Measurements from ENCODE around the gene SUPT6H. TPM values are rescaled to one million over a fixed set of nuclear protein-coding genes. Genes with fewer than 3 reads are reported as not detected.
"Not testable (repeated sequence)": the region's sequence is repeated elsewhere in the genome, so short reads cannot be mapped to it uniquely, and the experiment has no call there.

SUPT6H gene
- total RNA-seq, 2 donors from 2014 or later: 80.2 to 89.1 TPM

DNA sequence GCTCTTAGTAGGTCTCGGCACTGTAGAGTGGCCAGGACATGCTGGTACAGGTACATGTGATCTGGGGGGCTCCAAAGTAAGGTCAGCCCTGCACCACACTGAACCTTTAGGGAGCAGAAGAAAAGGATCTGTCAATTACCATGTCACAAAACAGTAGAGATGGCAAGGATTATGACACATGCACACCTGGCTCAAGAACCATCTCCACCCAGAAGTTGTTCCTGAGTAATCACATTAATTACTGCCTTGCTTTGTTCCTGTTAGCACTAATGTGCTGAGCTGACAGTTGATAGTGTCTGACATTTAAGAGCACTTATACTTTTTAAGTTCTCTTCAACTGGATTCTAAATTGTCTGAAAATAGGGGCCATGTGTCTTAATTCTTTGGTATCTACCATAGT, 26.5 kb upstream of the SUPT6H start:
- Mint-ChIP-seq H3K27ac (no peak overlapping the region), H3K4me1 (peaks cover 14% of the 10 kb centered on the region), H3K36me3 (ENCODE audit: low read depth) (peaks cover 100% of the 10 kb centered on the region), H3K27me3 (no peaks in the 10 kb centered on the region), H3K9me3 (no peaks in the 10 kb centered on the region), H3K4me3 (no peak overlapping the region)
- no peak for ATAC-seq (replicated peaks)

DNA sequence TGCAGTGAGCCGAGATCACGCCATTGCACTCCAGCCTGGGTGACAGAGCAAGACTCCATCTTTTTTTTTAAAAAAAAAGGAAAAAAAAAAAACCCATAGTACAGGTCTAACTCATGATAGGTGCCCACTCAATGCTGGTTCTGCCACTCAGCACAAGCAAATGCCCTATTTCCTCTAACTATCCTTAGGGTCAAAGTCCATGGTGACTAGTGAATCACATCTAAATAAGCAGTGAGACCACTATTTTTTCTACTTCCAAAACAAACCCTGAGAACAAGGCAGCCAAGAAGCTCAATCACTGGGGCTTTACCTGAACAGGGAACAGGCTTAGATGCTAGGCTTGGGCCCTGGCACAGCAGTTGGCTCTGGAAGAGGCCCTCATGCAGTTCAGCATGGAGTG, 20.4 kb upstream of the SUPT6H start:
- Mint-ChIP-seq H3K36me3 (ENCODE audit: low read depth) (peaks cover 80% of the 10 kb centered on the region), H3K27me3 (no peaks in the 10 kb centered on the region), H3K27ac (no peak overlapping the region), H3K9me3 (no peaks in the 10 kb centered on the region), H3K4me3 (no peak overlapping the region), H3K4me1 (peaks cover 27% of the 10 kb centered on the region)
- no peak for ATAC-seq (replicated peaks)

DNA sequence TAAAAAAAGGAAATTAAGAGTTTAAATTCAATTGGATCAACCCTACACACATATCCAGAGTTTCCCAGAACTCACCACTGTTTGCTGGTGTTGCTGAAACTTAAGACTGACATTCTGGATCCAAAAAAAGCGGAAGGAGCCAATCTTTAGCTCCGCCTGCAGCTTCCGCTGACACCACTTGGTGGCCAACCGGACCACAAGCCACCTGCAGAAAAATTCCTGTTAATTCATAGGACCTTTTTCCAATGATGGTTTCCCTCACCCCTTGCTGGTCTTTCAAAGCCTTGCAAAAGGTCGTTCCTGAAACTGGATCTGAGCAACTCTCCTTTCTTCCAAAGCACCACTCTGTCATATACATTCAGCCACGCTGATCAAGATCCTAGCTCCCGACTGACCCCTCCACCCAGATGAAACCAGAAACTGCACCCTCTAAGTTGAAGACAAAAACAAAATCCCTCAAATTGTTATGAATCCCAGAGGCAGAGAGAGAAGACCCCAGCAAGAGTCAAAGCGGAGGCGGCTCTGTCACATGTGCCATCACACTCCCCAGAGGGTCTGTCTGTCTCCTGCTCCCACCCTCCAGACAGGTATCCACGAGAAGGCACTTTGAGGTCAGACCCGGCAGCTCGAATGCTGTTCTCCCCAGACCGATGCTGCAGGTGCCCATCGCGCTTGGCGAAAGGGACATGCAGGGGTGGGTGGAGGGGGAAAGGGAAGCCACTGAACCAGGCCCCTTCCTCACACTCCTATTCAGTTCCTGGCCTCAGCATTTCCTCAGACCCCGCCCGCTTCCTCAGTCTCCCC, 17.8 kb upstream of the SUPT6H start:
- Mint-ChIP-seq H3K4me1 (peaks cover 30% of the 10 kb centered on the region), H3K27ac (peak overlapping the region; percentile 92), H3K4me3 (peak overlapping the region; percentile 98), H3K36me3 (ENCODE audit: low read depth) (peaks cover 72% of the 10 kb centered on the region), H3K9me3 (no peaks in the 10 kb centered on the region), H3K27me3 (no peaks in the 10 kb centered on the region)
- no peak for ATAC-seq (replicated peaks)

DNA sequence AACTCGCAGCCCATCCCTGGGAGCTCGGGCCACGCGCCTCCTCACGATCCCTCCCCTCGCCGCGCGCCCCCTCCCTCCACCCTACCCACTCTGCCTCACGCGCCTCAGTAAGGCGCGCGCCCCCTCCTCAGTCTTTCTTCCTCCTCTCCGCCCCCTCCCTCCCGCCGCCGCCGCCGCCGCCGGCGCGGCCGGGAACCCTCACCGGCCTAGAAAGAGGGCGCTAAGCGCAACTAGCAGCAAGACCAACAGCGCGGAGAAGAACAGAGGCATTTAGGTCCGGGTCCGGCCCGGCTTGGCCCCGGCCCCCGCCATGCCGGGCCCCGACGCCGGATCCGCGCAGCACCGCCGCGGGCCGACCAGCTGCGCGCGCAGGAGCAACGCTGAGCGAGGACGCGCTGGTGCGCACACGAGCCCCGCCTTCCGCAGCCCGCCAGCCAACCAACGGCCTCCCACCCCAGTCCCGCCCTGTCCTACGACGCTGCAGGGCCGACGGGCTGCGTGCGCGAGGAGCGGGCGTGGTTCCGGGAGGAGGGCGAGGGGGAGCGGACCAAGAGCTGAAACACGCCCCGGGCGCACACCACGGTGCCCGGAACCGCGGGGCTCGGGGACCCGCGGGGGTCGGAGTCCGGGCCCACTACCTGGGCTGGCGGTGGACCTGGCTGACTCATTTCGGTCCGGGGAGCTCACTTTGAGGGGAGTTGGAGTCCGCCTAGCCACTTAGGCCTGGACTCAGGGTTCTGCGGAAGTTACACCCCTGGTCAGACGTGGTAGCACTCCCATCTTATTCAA, 17.0 kb upstream of the SUPT6H start, which contains the start of gene BLTP2:
TSS of gene BLTP2 (minus strand) at position 372 of the 789 bp plus-strand sequence. CDS start at position 270, 102 bp downstream.
- Mint-ChIP-seq H3K27me3 (no peaks in the 10 kb centered on the region), H3K9me3 (no peaks in the 10 kb centered on the region), H3K27ac (peak within 1 kb of the TSS; percentile 92), H3K36me3 (ENCODE audit: low read depth) (peaks cover 66% of the 10 kb centered on the region), H3K4me1 (peaks cover 30% of the 10 kb centered on the region), H3K4me3 (peak within 1 kb of the TSS; percentile 98)
- ATAC-seq (replicated peaks): peak; percentile 99

DNA sequence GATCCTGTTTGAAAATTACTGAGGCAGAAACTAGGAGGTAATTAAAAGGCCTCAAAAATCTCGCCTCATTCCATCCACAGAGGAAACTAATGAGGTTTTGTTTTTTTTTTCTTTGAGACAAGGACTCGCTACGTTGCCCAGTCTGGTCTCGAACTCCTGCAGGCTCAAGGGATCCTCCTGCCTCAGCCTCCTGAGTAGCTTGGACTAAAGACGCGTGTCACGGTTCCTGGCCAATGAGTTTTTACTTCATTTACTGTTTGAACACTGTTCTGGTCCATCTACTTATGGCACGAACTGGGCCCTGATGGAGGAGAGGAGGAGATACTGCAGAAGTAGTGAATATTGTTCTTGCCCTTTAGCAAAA, 16.4 kb upstream of the SUPT6H start:
- Mint-ChIP-seq H3K9me3 (no peaks in the 10 kb centered on the region), H3K27me3 (no peaks in the 10 kb centered on the region), H3K4me1 (peaks cover 30% of the 10 kb centered on the region), H3K36me3 (ENCODE audit: low read depth) (peaks cover 60% of the 10 kb centered on the region), H3K27ac (peak overlapping the region; percentile 89), H3K4me3 (peak overlapping the region; percentile 98)
- ATAC-seq (replicated peaks): no peak

DNA sequence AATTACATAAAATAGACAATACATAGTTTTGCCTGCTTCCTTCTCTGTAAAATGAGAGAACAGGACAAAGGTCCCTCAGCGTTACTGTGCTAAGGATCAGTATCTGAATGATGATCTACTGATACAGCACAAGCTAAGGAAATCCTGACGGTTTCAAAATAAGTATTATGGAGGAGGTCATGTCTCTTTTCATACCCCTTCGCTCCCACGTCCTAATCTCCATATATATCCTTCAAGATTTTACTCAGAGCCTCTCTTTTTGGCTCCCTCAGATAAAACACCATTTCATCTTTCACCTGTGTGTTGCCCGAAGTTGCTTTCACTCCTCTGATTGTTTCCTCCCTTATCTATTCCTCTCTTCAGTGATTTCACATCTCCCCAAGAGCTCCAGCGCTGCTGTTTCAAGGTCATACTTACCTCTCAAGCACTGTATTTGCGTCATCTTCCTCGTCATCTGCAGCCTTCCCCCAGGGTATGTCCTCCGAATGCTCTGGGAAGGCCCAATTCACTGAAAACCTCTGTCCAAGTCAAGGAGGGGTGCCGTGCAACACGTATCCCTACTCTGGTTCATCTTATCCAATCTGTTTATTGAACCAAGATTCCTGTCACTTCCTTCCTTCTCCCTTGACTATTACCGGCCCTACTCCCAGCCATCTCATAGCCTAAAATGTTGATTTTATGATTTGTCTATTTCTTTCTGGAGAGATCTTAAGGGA, 15.8 kb upstream of the SUPT6H start:
- Mint-ChIP-seq H3K4me1 (peaks cover 30% of the 10 kb centered on the region), H3K9me3 (no peaks in the 10 kb centered on the region), H3K27ac (peak overlapping the region; percentile 89), H3K36me3 (ENCODE audit: low read depth) (peaks cover 60% of the 10 kb centered on the region), H3K4me3 (peak overlapping the region; percentile 98), H3K27me3 (no peaks in the 10 kb centered on the region)
- no peak for ATAC-seq (replicated peaks)

DNA sequence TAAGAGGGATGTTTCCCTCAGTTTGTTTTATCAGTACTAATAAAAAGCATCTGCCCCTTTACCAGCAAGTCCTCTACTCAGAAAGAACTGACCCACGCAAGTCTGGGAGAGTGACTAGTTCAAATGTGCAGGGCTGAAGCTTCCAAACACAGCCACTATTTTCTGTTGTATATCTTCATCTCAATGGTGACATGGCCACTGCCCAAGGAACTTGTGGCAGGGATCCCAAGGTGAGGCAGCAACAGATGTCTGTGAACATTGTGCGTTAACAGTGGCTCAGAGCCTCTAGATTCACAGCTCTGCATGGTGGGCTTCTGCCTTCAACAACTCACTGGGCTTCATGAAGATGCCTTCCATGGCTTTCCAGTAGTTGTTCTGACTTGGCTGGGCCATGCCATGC, 13.3 kb upstream of the SUPT6H start:
- ATAC-seq (replicated peaks): no peak
- peaks cover 24% of the 10 kb centered on the region for H3K4me1 Mint-ChIP-seq
- no peaks in the 10 kb centered on the region for H3K27me3 Mint-ChIP-seq
- no peak overlapping the region for H3K4me3 Mint-ChIP-seq
- H3K36me3 Mint-ChIP-seq (ENCODE audit: low read depth): peaks cover 57% of the 10 kb centered on the region
- no peaks in the 10 kb centered on the region for H3K9me3 Mint-ChIP-seq
- H3K27ac Mint-ChIP-seq: peak overlapping the region; percentile 42

DNA sequence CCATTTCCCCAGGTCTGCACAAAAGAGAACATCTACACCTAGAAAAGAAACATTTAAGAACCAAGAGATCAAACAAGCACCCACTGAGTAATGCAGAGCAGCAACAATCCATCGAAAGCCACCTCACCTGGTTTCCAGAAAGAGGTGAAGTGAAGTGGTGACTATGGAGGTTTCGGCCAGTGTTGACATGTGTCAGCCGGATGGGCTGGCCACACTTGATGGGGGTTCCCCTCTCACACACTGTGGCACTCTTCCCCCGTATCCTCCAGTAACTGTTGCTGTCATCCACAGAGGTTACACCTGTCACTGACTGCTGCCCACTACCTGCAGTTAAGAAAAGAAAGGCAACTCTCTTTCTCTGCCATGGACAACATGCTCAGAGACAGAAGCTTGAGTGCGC, 6.8 kb upstream of the SUPT6H start:
- peak; percentile 90 for ATAC-seq (replicated peaks)

DNA sequence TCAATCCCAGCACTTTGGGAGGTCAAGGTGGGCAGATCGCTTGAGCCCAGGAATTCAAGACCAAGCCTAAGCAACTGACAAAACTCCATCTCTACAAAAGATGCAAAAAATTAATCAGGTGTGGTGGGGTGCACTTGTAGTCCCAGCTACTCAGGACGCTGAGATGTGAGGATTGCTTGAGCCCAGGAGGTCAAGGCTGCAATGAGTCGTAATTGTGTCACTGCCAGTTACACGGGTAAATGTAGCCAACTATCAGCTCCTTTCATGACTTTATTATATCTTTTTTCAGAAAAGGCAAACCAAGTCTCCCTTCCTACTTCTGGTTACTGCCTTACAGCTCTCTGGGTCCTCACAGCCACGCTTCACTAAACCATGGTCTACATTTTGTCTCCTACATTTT, 4.2 kb upstream of the SUPT6H start:
- no peaks in the 10 kb centered on the region for H3K9me3 Mint-ChIP-seq
- H3K27me3 Mint-ChIP-seq: no peaks in the 10 kb centered on the region
- peaks cover 24% of the 10 kb centered on the region for H3K4me1 Mint-ChIP-seq
- no peak overlapping the region for H3K4me3 Mint-ChIP-seq
- no peak for ATAC-seq (replicated peaks)
- H3K27ac Mint-ChIP-seq: no peak overlapping the region
- peaks cover 70% of the 10 kb centered on the region for H3K36me3 Mint-ChIP-seq (ENCODE audit: low read depth)

More for the DNA sequence above, 6.8 kb upstream of the SUPT6H start:
- Mint-ChIP-seq H3K27me3 (no peaks in the 10 kb centered on the region), H3K4me1 (peaks cover 18% of the 10 kb centered on the region), H3K4me3 (no peak overlapping the region), H3K36me3 (ENCODE audit: low read depth) (peaks cover 71% of the 10 kb centered on the region), H3K27ac (peak overlapping the region; percentile 21), H3K9me3 (no peaks in the 10 kb centered on the region)

DNA sequence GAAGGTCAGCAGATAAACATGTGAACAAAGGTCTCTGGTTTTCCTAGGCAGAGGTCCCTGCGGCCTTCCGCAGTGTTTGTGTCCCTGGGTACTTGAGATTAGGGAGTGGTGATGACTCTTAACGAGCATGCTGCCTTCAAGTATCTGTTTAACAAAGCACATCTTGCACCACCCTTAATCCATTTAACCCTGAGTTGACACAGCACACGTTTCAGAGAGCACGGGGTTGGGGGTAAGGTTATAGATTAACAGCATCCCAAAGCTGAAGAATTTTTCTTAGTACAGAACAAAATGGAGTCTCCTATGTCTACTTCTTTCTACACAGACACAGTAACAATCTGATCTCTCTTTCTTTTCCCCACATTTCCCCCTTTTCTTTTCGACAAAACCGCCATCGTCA, 3.7 kb upstream of the SUPT6H start:
- H3K27ac Mint-ChIP-seq; H3K4me3 Mint-ChIP-seq; H3K27me3 Mint-ChIP-seq; ATAC-seq (replicated peaks); H3K9me3 Mint-ChIP-seq: not testable (repeated sequence)
- H3K36me3 Mint-ChIP-seq (ENCODE audit: low read depth): peaks cover 70% of the 10 kb centered on the region
- peaks cover 26% of the 10 kb centered on the region for H3K4me1 Mint-ChIP-seq

DNA sequence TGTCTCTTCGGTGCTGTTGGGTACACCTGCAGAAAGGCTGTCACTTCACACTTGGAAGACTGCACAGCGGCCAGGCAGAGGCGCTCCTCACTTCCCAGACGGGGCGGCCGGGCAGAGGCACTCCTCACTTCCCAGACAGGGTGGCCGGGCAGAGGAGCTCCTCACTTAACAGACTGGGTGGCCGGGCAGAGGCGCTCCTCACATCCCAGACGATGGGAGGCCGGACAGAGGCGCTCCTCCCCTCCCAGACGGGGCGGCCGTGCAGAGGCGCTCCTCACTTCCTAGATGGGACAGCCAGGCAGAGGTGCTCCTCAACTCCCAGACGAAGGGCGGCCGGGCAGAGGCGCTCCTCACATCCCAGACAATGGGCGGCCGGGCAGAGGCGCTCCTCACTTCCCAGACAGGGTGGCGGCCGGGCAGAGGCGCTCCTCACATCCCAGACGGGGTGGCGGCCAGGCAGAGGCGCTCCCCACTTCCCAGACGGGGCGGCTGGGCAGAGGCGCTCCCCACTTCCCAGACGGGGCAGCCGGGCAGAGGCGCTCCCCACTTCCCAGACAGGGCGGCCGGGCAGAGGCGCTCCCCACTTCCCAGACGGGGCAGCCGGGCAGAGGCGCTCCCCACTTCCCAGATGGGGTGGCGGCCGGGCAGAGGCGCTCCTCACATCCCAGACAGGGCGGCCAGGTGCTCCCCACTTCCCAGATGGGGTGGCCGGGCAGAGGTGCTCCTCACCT, 3.1 kb upstream of the SUPT6H start:
- not testable (repeated sequence) for ATAC-seq (replicated peaks); H3K27me3 Mint-ChIP-seq; H3K4me3 Mint-ChIP-seq; H3K27ac Mint-ChIP-seq; H3K9me3 Mint-ChIP-seq
- peaks cover 70% of the 10 kb centered on the region for H3K36me3 Mint-ChIP-seq (ENCODE audit: low read depth)
- H3K4me1 Mint-ChIP-seq: peaks cover 32% of the 10 kb centered on the region

DNA sequence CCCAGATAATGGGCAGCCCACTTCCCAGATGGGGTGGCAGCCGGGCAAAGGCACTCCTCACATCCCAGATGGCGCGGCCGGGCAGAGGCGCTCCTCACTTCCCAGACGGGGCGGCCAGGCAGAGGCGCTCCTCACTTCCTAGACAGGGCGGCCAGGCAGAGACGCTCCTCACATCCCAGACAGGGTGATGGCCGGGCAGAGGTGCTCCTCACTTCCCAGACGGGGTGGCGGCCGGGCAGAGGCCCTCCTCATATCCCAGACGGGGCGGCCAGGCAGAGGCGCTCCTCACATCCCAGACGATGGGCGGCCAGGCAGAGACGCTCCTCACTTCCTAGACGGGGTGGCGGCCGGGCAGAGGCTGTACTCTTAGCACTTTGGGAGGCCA, 2.5 kb upstream of the SUPT6H start:
- H3K27me3 Mint-ChIP-seq; H3K27ac Mint-ChIP-seq; ATAC-seq (replicated peaks); H3K9me3 Mint-ChIP-seq: not testable (repeated sequence)
- H3K4me3 Mint-ChIP-seq: peak overlapping the region; percentile 94
- peaks cover 70% of the 10 kb centered on the region for H3K36me3 Mint-ChIP-seq (ENCODE audit: low read depth)
- peaks cover 36% of the 10 kb centered on the region for H3K4me1 Mint-ChIP-seq

DNA sequence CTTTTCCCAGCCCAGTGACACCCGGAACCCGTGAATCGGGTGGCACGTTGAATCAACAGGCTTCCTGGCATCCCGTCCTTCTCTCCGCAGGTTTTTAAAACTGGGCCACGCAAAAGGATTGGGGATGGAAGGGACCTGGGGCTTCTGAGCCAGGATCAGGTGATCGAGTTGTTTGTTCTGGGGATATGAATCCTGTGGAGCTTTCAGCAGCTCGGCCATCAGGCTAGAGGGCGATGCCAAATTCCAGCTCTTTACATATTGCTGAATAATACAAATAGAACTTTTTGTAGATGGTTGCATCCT, 473 bp downstream of the SUPT6H start:
- no peak for ATAC-seq (replicated peaks)
- no peaks in the 10 kb centered on the region for H3K27me3 Mint-ChIP-seq
- H3K4me3 Mint-ChIP-seq: peak overlapping the region; percentile 94
- H3K4me1 Mint-ChIP-seq: peaks cover 47% of the 10 kb centered on the region
- peak overlapping the region; percentile 98 for H3K27ac Mint-ChIP-seq
- peaks cover 79% of the 10 kb centered on the region for H3K36me3 Mint-ChIP-seq (ENCODE audit: low read depth)
- no peaks in the 10 kb centered on the region for H3K9me3 Mint-ChIP-seq

DNA sequence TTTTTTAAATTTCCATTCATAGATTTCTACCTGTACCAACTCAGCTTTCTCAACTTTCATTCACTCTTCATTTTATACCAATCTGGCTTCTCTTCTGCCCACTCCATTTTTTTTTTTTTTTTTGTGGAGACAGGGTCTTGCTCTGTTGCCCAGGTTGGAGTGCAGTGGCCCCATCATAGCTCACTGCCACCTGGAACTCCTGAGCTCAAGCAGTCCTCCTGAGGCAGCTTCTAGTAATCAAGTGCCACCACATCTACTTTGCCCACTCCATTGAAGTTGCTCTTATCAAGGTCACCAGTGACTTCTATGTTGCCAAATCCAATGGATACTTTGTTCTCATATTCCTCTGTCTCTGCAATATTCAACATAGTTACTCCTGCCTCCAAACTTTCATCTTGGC, 1.7 kb downstream of the SUPT6H start:
- no peak for ATAC-seq (replicated peaks)
- H3K9me3 Mint-ChIP-seq: no peaks in the 10 kb centered on the region
- peak overlapping the region; percentile 94 for H3K4me3 Mint-ChIP-seq
- no peaks in the 10 kb centered on the region for H3K27me3 Mint-ChIP-seq
- peaks cover 52% of the 10 kb centered on the region for H3K4me1 Mint-ChIP-seq
- H3K36me3 Mint-ChIP-seq (ENCODE audit: low read depth): peaks cover 80% of the 10 kb centered on the region
- peak overlapping the region; percentile 98 for H3K27ac Mint-ChIP-seq

All from activated T-helper 17 cell treated with anti-CD3 and anti-CD28 coated beads, Interleukin-2, amount 50 U/mL, for 72 hours (primary cell).